Colonic mucosa (tissue), 4 donors: ENCODE measurements around the gene DMC1. TPM values are rescaled to one million over a fixed set of nuclear protein-coding genes. Genes with fewer than 3 reads are reported as not detected.

Experiments used
- DNase-seq: peaks from one replicate; pipeline ENCODE4 v3.0.0-alpha.2; 2020
- H3K27ac ChIP-seq: fragments of 200-600 bp; one replicate; pipeline ENCODE4 v1.8.0; 2021
- H3K27me3 ChIP-seq: fragments of 200-600 bp; one replicate; pipeline ENCODE4 v1.8.0; 2021
- H3K36me3 ChIP-seq: fragments of 200-600 bp; one replicate; pipeline ENCODE4 v1.8.0; 2021
- H3K4me1 ChIP-seq: fragments of 200-600 bp; one replicate; pipeline ENCODE4 v1.8.0; 2021; ENCODE audit warnings: mild to moderate bottlenecking
- H3K4me3 ChIP-seq: fragments of 200-600 bp; one replicate; pipeline ENCODE4 v1.8.0; 2021
- H3K9ac ChIP-seq, 2 donors: one replicate each; pipeline ENCODE4 v1.7.0; 2013; ENCODE audit warnings: control low read depth in 2 of 2, low read depth in 2 of 2, low read length in 2 of 2
- H3K9me3 ChIP-seq: fragments of 200-600 bp; one replicate; pipeline ENCODE4 v1.8.0; 2021
- intact Hi-C: fragments of 100-400 bp; cut with DNase I; formaldehyde crosslinking; loops from one replicate; pipeline ENCODE4 v1.14.1; 2022
- total RNA-seq, 2 donors: library from RNA; stranded (reverse); fragmentation: NEBNext Ultra II Directional in 1 of 2; extraction: Animal tissue kit (Norgen Biotek cat#: 25700) in 1 of 2; gene quantifications; one replicate each; pipeline ENCODE4 v1.2.1, GENCODE V29; 2021
- TF ChIP-seq, protein P1 (sequence below): fragments of 200-600 bp; IDR thresholded peaks from one replicate; pipeline ENCODE4 v1.8.0; 2022; ENCODE audit warnings: antibody characterized with exemption, mild to moderate bottlenecking
- donor health status: healthy.
- donor health status: DM: no; HTN: no; CAD: no.
- donor health status: DM: no; HTN: no; CAD: no.

The DMC1 gene
- total RNA-seq, 2 donors from 2014 or later = 2.0 to 3.0 TPM

DNA sequence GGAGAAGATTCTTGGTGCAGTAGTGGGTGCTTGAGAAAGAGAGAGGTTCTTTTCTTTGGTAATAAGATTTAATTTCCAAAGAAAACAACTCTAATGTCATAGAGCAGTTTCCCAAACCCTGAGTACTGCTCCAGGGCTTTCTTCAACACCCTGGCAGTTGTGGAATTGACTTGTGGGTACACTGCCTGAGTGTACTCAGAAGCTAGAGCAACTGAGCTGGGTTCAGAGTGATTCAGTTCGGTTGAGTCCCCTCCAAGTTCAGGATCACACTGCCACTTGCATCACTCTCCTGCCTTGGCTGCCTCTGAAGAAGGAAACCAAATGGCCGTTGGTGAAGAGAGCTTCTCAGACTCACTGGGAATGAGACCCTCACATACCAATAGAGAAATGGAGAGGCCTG is 5.3 kb downstream of the DMC1 start:
- Histone ChIP-seq H3K27me3 (no peaks in the 10 kb centered on the region), H3K9ac (no peak overlapping the region), H3K27ac (no peak overlapping the region), H3K4me3 (no peak overlapping the region), H3K36me3 (no peaks in the 10 kb centered on the region), H3K9me3 (no peaks in the 10 kb centered on the region), H3K4me1 (no peaks in the 10 kb centered on the region)
- no peak for DNase-seq
- intact Hi-C loops = no loop called here
- TF ChIP-seq, protein P1, sequence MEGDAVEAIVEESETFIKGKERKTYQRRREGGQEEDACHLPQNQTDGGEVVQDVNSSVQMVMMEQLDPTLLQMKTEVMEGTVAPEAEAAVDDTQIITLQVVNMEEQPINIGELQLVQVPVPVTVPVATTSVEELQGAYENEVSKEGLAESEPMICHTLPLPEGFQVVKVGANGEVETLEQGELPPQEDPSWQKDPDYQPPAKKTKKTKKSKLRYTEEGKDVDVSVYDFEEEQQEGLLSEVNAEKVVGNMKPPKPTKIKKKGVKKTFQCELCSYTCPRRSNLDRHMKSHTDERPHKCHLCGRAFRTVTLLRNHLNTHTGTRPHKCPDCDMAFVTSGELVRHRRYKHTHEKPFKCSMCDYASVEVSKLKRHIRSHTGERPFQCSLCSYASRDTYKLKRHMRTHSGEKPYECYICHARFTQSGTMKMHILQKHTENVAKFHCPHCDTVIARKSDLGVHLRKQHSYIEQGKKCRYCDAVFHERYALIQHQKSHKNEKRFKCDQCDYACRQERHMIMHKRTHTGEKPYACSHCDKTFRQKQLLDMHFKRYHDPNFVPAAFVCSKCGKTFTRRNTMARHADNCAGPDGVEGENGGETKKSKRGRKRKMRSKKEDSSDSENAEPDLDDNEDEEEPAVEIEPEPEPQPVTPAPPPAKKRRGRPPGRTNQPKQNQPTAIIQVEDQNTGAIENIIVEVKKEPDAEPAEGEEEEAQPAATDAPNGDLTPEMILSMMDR = no peak

DNA sequence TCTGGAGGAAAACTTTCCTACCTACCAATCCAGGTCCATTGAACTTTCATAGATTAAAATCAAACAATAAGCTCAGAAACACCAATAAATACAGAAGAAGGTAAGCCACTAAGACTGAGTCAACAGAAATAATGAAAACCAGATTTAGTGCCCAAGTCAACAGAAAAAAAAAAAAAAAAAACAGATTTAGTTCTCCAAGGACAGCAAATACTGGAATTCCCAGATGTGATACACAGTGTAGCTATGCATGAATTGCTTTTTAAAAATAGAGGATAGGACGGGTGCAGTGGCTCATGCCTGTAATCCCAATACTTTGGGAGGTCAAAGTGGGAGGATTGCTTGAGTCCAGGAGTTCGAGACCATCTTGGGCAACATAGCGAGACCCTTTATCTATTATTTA is 15.7 kb downstream of the DMC1 start:
- Histone ChIP-seq H3K36me3 (no peaks in the 10 kb centered on the region), H3K27ac (no peak overlapping the region), H3K27me3 (no peaks in the 10 kb centered on the region), H3K4me3 (no peak overlapping the region), H3K9me3 (no peaks in the 10 kb centered on the region), H3K9ac (no peak overlapping the region), H3K4me1 (no peaks in the 10 kb centered on the region)
- no peak for DNase-seq
- intact Hi-C loops = no loop called here
- TF ChIP-seq, protein P1 = no peak

DNA sequence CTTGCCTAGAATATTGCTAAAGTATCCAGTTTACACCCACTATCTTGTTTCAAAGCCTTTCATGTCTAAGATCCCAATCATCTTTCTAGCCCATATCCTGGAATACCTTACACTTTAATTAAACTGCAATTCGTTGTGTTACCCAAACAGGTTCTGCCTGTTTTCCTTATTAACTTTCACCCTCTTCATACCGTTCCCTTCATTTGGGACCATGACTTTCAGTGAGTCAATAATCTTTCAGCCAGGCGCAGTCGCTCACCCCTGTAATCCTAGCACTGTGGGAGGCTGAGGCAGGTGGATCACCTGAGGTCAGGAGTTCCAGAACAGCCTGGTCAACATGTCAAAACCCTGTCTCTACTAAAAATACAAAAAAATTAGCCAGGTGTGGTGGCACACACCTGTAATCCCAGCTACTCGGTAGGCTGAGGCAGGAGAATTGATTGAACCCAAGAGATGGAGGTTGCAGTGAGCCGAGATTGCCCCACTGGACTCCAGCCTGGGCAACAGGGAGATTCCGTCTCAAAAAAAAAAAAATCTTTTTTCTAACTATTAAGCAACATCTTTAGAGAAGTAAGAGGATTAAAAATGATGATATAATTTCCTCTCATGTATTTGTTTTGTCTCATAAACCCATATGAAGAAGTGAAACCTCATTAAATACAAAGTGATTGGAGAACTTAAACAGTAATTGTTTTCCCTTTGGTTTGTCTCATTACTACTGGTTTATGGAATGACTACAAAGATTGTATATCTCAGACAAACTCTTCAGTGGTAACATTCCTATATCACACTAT is 20.7 kb downstream of the DMC1 start:
- Histone ChIP-seq H3K27me3 (no peaks in the 10 kb centered on the region), H3K4me3 (no peak overlapping the region), H3K9me3 (no peaks in the 10 kb centered on the region), H3K4me1 (no peaks in the 10 kb centered on the region), H3K9ac (no peak overlapping the region), H3K36me3 (no peaks in the 10 kb centered on the region), H3K27ac (no peak overlapping the region)
- DNase-seq = no peak
- intact Hi-C loops = no loop called here
- TF ChIP-seq, protein P1 = no peak

DNA sequence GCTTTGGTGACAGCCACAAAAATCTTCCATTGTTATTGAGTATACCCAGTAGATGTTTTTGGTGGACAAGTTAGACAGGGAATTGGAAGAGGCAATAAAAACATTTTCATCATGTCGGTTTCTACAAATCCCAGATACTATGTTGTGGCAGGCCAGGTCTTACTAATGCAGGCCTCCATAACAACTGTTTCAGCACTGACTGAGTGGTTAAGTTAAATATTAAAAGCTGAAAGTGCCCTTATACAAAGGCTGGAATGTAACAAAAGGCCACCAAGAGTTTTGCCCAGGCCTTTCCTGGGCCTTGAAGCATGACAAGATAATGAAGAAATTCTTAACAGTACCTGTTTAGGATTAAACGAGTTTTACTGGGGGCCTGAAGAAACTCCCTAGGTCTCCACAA is 29.3 kb downstream of the DMC1 start:
- no peaks in the 10 kb centered on the region for H3K36me3 ChIP-seq
- no peaks in the 10 kb centered on the region for H3K27me3 ChIP-seq
- intact Hi-C loops = no loop called here
- H3K9me3 ChIP-seq = no peaks in the 10 kb centered on the region
- H3K4me1 ChIP-seq = no peaks in the 10 kb centered on the region
- H3K4me3 ChIP-seq = no peak overlapping the region
- no peak for DNase-seq
- no peak overlapping the region for H3K27ac ChIP-seq
- H3K9ac ChIP-seq = no peak overlapping the region
- TF ChIP-seq, protein P1 = no peak

DNA sequence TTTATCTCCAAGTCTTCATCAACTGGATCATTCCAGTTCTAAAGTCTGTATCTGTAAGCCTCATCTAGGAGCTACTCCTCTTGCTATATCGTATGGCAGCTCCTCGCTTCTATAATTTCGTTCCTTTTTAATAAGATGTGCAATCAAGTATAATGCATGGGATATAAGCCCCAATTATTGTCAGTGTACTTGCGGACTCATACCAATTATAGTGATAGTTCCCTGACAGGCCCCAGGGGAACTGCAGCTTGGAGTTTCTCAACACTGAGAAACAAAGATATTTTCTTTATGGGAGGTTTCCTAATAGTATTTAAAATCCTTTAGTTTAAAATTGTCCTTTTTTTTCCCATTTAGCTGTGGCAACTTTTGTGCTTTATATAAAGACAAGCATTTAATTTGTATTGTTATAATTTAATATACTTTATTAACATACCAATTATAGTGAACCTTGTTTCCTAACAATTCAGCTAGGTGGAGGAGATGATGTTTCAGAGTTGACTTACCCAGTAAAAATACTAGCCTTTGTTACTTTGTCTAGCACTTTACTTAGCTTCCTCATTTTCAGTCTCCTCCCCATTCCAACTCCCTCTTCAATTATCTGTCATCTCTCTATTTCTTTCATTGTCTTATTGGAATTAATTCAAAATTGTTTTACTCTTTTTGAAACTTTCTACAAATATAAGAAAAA is 38.6 kb downstream of the DMC1 start:
- H3K4me1 ChIP-seq = no peaks in the 10 kb centered on the region
- H3K36me3 ChIP-seq = no peaks in the 10 kb centered on the region
- no peaks in the 10 kb centered on the region for H3K27me3 ChIP-seq
- H3K9me3 ChIP-seq = no peaks in the 10 kb centered on the region
- TF ChIP-seq, protein P1 = no peak
- H3K4me3 ChIP-seq = no peak overlapping the region
- DNase-seq = no peak
- no peak overlapping the region for H3K27ac ChIP-seq
- intact Hi-C loops = no loop called here
- no peak overlapping the region for H3K9ac ChIP-seq
